ENCODE data around the gene NAPG. TPM values are rescaled to one million over a fixed set of nuclear protein-coding genes. Genes with fewer than 3 reads are reported as not detected.
"Not testable (repeated sequence)": the region's sequence is repeated elsewhere in the genome, so short reads cannot be mapped to it uniquely, and the experiment has no call there.

The NAPG gene
- total RNA-seq, 2 donors from 2014 or later = 29.4 to 43.0 TPM

DNA sequence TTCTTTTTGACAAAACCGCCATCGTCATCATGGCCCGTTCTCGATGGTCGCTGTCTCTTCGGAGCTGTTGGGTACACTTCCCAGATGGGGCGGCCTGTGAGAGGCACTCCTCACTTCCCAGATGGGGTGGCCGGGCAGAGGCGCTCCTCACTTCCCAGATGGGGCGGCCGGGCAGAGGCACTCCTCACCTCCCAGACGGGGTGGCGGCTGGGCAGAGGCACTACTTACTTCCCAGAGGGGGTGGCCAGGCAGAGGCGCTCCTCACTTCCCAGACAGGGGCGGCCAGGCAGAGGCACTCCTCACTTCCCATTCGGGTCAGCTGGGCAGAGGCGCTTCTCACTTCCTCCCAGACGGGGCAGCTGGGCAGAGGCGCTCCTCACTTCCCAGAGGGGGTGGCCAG is 19.9 kb upstream of the NAPG start:
- DNase-seq (ENCODE audit: low spot score); intact Hi-C loops (cut with DNase I): not testable (repeated sequence)

DNA sequence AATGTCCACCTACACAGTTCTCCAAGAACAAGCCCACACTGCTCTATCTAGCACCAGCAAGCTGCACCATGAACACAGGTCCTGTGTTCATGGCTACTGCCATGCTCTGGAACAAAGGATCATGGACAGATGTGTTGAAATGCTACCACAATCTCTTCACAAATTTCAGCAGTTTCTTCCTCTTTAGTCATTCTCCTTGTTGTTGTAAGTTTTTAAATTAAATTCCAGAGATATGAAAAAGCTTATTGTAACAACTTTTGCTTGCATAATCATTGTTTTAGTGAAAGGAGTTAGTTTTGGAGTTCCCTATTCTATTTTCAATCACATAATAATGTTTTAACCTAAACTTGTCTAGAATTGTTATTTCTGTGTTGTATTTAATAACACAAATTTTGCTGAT is 17.2 kb upstream of the NAPG start:
- DNase-seq (ENCODE audit: low spot score) = no peak
- intact Hi-C loops (cut with DNase I) = no loop called here

DNA sequence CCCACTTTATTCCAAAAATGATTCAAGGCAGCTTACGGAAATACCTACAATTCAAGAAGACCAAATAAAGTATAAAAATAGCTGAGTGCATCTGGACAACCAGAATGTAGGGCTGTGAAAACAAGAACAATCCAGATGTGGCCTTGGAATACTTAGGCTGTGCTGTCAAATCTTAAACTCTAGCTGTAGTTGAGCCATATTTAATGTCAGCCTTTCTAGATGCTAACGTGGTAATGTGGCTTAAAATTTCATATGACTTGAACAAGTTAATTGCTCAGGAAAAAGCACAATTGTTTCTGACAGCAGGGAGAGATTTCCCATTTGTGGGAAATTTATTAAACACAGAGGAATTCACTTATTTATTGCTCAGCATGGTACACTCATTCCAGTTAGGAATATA is 14.6 kb upstream of the NAPG start:
- no peak for DNase-seq (ENCODE audit: low spot score)
- intact Hi-C loops (cut with DNase I) = loop anchor here in 1 of 2 donors (10.0 kb wide), 3 partner anchors 386 to 536 kb away; no protein-coding TSS in a partner anchor

DNA sequence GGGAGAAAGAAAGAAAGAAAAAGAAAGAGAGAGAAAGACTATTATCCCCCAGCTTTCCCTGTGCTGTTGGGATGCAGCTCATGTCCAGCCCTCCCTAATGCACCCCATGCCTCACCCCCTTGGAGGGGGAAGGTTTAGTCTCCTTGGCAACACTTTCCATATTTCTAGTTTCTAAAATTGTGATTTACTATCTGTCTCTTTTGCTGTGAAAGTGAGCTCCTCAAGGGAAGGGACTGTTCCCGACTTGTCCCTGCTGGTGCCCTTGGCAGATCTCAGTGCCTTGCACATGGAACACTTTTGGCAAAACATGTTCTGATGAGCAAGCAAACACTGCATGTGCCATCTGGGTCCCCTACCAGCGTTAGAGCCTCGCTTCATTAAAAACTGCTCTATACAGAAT is 11.7 kb upstream of the NAPG start:
- no peak for DNase-seq (ENCODE audit: low spot score)
- intact Hi-C loops (cut with DNase I) = loop anchor here in 1 of 2 donors (10.0 kb wide), 3 partner anchors 389 to 539 kb away; no protein-coding TSS in a partner anchor

DNA sequence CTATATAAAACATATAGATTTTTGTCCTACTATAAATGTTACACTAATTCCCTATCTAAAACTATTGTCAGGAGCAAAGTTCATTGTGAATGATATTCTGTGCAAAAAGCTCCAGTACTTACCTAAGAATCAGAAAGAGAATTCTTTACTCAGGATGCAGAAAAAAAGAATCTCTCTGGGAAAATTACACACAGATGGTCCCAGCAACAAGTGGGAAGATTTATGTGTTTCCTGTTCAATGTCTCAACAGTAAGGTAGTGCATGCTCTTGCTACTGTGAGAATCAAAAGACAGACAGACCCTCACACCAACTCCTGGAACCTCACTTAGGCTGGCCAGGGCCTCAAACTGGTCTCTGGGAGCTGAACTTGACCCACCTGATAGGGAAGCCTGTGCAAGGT is 11.2 kb upstream of the NAPG start:
- intact Hi-C loops (cut with DNase I) = loop anchor here in 1 of 2 donors (10.0 kb wide), 3 partner anchors 390 to 540 kb away; no protein-coding TSS in a partner anchor
- no peak for DNase-seq (ENCODE audit: low spot score)

DNA sequence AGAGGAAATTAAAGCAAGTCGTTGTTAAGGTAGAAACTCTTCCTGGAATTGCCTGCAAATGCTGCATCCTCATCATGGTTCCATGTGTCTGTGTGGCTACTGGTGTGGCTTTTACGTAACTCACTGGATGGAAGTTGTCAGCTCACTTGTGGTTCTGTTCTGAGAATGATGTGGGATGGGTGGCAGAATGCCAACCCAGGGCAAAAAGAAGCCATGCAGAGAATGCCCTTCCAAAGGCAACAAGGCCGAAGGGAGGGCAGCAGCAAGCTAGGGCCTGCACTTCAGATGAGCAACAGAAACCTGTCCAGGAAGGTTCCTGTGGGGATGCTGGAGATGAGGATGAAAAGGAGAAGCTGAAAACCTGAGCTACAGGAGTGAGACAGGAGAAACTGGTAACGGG is 10.4 kb upstream of the NAPG start:
- intact Hi-C loops (cut with DNase I) = loop anchor here in 1 of 2 donors (10.0 kb wide), 3 partner anchors 391 to 541 kb away; no protein-coding TSS in a partner anchor

DNA sequence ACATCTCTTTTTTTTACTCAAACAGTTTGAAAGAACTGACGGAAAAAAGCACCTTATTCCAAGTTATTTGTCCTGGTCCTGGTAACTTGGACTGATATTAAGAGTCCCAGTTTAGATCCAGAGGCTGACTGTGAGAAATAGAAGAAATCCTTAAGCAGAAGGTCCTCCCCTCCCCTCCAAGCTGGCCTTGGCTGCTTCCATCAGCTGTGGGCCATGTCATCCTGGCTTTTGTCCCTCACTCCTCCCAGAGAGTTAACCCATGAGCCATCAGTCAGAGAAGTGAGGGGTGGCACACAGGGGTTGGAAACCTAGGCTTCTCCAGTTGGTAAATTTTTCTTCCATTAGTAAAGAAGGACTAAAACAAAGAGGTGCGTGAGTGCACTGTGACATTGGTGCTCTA is 9.7 kb upstream of the NAPG start:
- intact Hi-C loops (cut with DNase I) = loop anchor here in 1 of 2 donors (10.0 kb wide), 3 partner anchors 391 to 541 kb away; no protein-coding TSS in a partner anchor
- DNase-seq (ENCODE audit: low spot score) = no peak

More for the DNA sequence above, 10.4 kb upstream of the NAPG start:
- DNase-seq (ENCODE audit: low spot score) = no peak

DNA sequence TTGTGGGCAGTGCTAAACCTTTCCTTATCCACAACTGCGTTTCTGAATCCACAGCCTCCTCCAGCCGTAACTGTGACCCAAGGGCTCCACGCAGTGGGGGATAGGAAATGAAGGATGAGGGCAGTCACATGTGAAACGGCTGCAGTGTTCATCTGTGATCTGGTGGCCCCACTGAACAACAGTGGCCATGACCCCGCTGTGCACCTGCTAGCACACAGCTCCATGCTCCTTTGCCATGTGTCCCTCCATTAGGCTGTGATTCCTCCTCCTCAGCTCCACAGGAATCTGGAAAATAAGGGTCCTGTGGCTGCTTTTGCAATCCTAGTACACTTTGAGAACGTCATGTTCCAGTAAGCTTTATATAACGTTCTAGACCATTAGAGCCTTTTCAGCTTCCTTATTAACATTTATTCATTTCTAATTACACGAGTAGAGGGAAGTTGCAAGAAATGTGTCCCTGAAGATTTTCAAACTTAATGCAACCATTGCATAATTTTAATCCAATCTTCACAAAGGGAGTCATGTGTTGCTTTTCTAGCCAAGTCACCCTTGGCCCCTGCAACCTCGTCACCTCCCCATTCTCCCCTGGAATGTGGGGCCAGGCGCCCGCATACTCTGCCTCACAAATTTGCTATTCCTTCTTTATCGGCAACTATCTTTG is 7.1 kb upstream of the NAPG start:
- intact Hi-C loops (cut with DNase I) = loop anchor here in 1 of 2 donors (10.0 kb wide), 3 partner anchors 394 to 544 kb away; no protein-coding TSS in a partner anchor
- DNase-seq (ENCODE audit: low spot score) = no peak

DNA sequence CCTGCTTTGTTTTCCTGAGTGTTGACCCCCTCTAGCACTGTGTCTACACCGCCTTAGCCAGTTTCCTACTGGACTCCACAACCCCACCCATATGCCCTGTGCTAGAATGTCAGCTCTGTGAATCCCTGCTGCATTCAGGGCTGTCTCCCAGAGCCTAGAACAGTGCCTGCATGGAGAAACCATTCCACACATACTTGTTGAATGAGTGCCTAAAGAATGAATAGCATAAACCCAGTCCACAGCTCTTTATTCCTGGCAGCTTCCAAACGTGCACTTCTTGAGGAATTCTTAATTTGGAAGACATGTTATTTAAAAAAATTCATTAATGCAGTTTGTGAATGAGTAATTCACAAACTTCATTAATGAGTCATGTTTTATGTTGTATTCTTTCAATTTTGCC is 6.5 kb upstream of the NAPG start:
- intact Hi-C loops (cut with DNase I) = loop anchor here in 1 of 2 donors (10.0 kb wide), 3 partner anchors 395 to 545 kb away; no protein-coding TSS in a partner anchor
- no peak for DNase-seq (ENCODE audit: low spot score)

DNA sequence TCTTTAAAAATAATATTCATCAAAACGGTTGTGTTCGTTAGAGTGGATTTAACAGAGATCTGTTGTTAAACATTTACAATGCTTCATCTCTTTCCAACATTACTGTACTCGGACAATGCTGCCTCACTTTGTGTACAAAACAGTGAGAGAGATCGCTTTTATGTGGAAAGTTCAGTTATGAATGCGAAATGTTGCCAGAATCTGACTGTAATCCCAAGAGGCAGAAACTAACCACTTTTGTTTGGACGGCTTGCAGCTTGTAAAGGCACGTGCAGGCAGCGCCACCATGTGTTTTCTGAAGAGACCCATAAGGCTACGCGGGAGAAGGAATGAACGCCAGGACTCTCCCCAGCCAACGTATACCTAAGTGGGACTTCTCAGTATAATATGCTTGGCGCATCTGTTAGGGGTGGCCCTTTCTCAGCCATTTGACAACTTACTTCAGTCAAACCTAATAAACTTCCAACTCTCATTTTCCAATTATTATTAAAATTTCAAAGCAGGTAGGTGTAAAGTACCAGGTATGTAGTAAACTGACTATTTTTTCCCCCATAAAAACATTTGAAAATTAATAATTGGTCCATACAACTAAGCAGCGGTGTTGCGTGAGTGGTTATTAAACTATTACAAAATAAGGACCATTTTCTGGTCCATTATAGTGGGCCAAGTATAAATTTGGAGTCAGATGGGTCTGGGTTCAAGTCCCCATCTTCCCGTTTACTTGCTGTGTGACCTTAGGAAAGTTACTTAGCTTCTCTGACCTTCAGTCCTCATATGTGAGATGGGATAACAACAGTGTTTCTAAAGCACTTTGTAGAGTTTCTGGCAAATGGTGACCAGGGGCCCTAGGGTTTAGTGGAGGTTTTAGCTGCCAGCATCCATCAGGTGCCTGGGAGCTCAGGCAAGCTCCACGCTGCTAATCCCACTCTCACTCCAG is 5.6 kb upstream of the NAPG start:
- peak; percentile 95 for DNase-seq (ENCODE audit: low spot score)
- intact Hi-C loops (cut with DNase I) = loop anchor here (2.0 to 10.0 kb wide), 5 partner anchors 395 to 705 kb away; no protein-coding TSS in a partner anchor

DNA sequence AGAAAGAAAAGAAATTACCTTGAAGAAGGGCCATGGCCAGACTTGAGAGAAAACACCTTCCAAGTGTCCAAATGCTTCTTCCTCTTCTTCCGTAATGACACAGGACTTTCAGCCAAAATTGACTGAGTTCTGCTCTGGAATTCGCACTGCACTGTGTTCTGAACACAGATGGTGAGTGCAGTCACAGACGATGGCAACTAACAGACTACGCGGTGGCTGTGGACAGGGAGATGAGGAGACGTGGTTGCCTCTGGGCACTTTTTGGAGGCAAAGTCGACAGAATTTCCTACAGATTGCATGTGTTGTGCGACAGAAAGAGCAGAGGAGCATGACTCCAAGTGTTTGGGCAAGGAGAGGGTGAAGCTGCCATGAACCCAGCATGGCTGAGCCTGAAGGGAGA is 4.3 kb upstream of the NAPG start:
- intact Hi-C loops (cut with DNase I) = loop anchor here (2.0 to 10.0 kb wide), 2 partner anchors 551 to 707 kb away; no protein-coding TSS in a partner anchor
- DNase-seq (ENCODE audit: low spot score) = no peak

DNA sequence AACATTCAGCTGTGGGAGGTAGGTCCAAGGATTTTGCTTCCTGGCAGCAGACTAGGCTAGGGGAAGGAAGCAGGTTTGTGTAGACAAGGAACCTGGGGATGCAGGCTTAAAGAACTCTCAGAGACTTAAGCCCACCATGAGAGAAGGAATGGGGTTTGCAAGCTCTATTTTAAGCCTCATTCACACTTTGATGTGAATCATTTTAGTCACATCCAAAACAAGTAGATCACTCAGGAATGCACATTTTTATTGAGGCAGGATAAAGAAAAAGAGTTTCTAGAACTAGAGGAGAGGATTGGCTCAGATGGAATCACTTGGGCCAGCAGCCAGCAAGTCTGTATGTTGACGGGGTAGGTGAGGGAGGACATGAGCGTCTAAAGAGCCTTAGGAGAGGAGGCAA is 3.3 kb upstream of the NAPG start:
- DNase-seq (ENCODE audit: low spot score) = no peak
- intact Hi-C loops (cut with DNase I) = loop anchor here in 1 of 2 donors (10.0 kb wide), 1 partner anchor 708 kb away; no protein-coding TSS in a partner anchor

DNA sequence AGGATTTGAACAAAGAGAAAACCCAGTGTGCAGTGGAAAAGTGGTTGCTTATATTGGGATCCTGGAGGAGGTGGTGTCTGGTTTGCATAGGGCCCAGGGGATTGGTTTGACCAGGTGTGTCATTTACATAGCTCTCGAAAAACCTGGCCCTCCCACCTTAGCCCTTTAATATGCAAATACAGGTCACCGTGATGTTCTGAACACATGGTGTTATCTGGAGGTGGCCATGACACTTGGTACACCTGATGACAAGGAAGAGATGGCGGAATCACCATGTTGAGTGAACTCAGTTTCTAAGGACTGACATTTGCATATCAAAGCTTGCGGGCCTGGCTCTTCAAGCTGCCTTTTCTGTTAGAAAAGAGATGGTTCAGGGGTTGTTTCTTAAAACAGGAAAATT is 2.3 kb upstream of the NAPG start:
- DNase-seq (ENCODE audit: low spot score) = no peak
- intact Hi-C loops (cut with DNase I) = loop anchor here in 1 of 2 donors (10.0 kb wide), 1 partner anchor 709 kb away; no protein-coding TSS in a partner anchor

DNA sequence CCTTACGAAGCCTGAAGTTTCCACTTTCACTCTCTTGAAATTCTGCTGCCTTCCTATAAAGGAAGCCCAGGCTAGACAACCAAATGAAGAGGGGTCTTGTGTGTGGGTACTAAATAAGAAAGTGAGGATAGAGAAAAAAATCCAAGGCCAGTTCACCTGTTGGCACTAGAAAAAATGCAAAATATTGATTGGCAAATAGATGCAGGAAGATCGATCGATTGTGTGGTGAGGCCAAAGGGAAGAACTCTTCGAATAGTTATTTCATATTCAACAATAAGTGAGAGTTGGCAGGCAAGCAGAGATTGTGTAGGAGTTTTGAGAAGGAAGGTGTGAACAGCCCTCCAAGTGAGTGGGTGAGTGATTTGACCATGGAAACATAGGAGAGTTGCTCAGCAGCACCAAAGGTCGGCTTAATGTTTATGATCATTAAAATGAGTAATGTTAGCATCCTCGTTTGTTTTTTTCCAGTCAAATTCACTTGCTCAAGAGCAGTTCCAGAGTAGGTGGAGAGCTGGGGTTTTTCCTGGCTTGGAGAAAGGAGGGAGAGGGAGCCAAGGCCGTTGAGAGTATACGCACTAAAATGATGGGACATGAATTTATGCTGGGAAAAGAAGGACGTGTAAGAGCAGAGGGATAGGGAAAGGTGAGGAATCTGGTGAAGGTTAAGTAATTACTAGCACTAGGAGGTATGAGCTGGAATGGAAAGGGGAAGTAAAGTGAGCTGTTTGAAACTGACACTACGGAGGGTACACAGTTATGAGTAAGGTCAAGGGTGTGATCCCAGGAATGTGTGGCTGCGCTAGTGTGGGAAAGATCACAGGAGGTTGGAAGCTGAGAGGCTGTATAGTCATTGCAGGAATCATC is 1.1 kb upstream of the NAPG start:
- intact Hi-C loops (cut with DNase I) = loop anchor here in 1 of 2 donors (10.0 kb wide), 1 partner anchor 710 kb away; no protein-coding TSS in a partner anchor
- DNase-seq (ENCODE audit: low spot score) = no peak

DNA sequence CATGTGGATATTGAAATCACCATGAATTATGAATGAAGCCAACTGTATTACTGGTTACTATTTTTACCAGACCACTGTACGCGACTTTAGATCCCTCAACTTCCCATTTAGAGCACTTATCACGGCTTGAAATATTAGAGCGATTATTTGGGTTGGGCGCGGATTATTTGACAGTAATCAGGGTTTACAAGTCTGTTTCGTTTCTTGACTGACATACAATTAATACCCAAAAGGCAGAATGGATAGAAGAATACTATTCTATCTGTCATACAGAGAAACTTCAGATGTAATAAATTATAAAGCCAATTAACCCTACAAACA is 496 bp upstream of the NAPG start:
- DNase-seq (ENCODE audit: low spot score) = no peak
- intact Hi-C loops (cut with DNase I) = loop anchor here in 1 of 2 donors (10.0 kb wide), 1 partner anchor 711 kb away; no protein-coding TSS in a partner anchor

DNA sequence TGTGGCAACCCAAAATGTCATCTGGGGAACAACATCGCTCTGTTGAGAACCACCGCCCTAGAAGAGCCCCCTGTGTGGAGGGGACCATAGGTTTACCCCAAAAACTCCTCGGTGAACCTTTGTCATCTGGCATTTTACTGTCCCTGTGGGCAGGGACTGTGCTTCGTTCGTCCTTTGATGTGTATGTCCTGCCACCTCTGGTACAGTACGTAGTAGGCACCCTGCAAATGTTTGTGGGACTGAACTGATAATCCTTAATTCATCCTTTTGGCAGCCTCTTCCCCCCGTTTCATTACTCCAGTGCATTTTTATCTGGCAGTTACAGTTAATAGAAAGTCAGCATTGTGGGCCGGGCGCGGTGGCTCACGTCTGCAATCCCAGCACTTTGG is 728 bp downstream of the NAPG start:
- no peak for DNase-seq (ENCODE audit: low spot score)
- intact Hi-C loops (cut with DNase I) = loop anchor here in 1 of 2 donors (10.0 kb wide), 1 partner anchor 712 kb away; no protein-coding TSS in a partner anchor

DNA sequence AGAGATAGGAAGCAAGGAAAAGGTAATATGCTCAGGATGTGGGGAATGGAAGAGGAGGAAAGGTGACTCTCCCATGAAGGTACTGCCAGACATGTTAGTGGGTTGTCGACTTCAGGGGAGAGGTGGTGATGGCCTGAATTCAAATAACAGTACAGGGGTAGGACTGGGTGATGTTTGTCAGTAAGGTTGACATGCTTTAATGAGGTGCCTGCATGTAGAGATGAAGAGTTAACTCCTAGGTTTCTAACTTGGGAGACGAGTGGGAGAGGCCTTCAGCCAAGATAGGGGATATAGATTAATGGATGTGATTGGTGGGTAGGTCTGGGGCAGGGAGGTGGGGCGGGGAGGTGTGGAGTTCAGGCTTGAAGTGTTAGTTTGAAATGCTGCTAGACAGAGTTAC is 2.6 kb downstream of the NAPG start:
- DNase-seq (ENCODE audit: low spot score) = no peak
- intact Hi-C loops (cut with DNase I) = loop anchor here in 1 of 2 donors (10.0 kb wide), 1 partner anchor 714 kb away; no protein-coding TSS in a partner anchor

DNA sequence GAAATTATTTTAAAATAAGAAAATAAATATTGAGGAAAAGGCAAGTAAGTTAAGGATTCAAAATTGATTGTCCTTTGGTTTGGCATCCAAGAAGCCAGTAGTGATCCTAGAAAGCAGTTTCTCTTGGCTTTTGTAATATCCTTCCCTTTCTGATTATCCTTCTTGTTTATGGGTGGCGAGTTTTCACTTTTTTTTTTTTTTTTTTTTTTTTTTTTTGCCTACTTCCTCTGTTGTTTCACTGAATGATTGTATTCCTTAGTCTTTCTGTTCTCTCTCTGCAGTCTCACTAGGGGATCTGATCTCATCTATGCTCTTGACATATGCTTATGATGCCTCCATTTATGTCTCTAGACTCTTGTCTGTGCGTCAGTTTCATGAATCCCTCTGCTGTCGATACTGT is 4.2 kb downstream of the NAPG start:
- intact Hi-C loops (cut with DNase I) = no loop called here
- no peak for DNase-seq (ENCODE audit: low spot score)

DNA sequence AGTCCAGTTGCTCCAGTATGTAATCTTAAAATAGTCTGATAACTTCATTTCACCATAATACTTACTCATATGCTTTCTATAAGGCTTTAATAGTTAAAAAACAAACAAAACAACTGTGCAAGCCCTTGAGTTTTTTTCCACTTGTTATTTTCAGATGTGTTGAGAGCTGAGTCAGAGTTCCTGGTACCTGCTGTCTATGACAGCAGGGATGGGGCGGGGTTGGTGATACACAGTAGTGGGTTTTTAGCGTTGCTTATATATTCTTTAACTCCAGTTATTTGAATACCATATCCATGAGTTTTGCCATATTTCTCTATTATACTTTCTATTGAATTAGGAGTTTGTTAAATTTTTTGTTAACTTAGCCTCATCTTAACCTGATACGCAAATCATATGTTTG is 5.0 kb downstream of the NAPG start:
- intact Hi-C loops (cut with DNase I) = no loop called here

More for the DNA sequence above, 5.0 kb downstream of the NAPG start:
- DNase-seq (ENCODE audit: low spot score) = no peak
